ENCODE results near the gene USP3. TPM values are rescaled to one million over a fixed set of nuclear protein-coding genes. Genes with fewer than 3 reads are reported as not detected.

USP3 gene
- total and polyA plus RNA-seq, 9 of the 15 experiments (the other 6 are each of a cell fraction or from before 2014, with no cell fraction given), result 17.3 to 54.3 (median 34.8) TPM

DNA sequence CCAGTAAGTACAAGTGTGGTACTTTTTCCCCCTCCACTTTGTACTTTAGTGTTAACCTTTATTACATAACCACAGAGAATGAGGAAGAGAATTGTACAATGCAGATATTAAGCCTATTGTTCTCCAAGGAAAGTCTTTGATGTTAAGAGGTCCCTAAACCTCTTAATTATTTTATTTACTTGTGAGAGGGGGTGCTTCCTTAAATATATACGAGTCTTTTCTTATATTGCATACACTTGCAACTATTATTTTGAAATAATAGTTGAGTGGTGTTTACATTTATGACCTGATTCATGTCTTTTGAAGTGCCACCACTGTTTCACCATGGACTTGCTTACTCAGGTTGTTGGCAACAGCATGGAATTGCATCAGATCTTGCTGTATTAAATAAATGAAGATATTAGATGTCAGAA, 10.1 kb downstream of the USP3 start:
- TF ChIP-seq LEF1 (IDR thresholded peaks at IDR 0.05), result 0 out of 2 replicates have a peak, but pooled peaks have one; percentile 52
- TF ChIP-seq HIVEP1 (CRISPR knock-in tag; IDR thresholded peaks at IDR 0.05), result no peak
- no peak for TF ChIP-seq CBFB (CRISPR knock-in tag; IDR thresholded peaks at IDR 0.05)
- no peak for TF ChIP-seq CEBPG (CRISPR knock-in tag; IDR thresholded peaks at IDR 0.05)
- TF ChIP-seq CEBPG (tag; conservative IDR thresholded peaks at IDR 0.05 in 1 of 2, IDR thresholded peaks at IDR 0.05 in 1 of 2), result peak; percentile 82 to 83
- TF ChIP-seq ZBTB2 (IDR thresholded peaks at IDR 0.05), result no peak
- peak; percentile 93 for TF ChIP-seq SOX6 (IDR thresholded peaks at IDR 0.05)
- TF ChIP-seq ZNF77 (CRISPR knock-in tag; IDR thresholded peaks at IDR 0.05), result no peak
- TF ChIP-seq JUND (IDR thresholded peaks at IDR 0.05; ENCODE audit: borderline replicate concordance, low read depth, low read length), result no peak
- no peak for TF ChIP-seq JUND (tag; IDR thresholded peaks at IDR 0.05; ENCODE audit: borderline replicate concordance, low read depth, low read length)
- TF ChIP-seq PHB (CRISPR knock-in tag; IDR thresholded peaks at IDR 0.05), result no peak
- peak; percentile 65 for TF ChIP-seq CEBPB (tag; IDR thresholded peaks at IDR 0.05)
- no peak for TF ChIP-seq FOSL1 (tag; conservative IDR thresholded peaks at IDR 0.05)
- TF ChIP-seq ZNF766 (CRISPR knock-in tag; conservative IDR thresholded peaks at IDR 0.05), result no peak
- TF ChIP-seq HMG20B (CRISPR knock-in tag; IDR thresholded peaks at IDR 0.05), result no peak
- TF ChIP-seq SRSF1 (IDR thresholded peaks at IDR 0.05; ENCODE audit: low read depth, low read length), result no peak
- Histone ChIP-seq H3K9me3 (replicated peaks; ENCODE audit: control insufficient read depth, insufficient read depth, low read depth, low read length) (no peaks in the 10 kb centered on the region), H2AFZ (ENCODE audit: low read depth, low read length) (no peak overlapping the region), H3K4me3 (no peak overlapping the region), H3K79me2 (ENCODE audit: control insufficient read depth, insufficient read depth, low read length) (peaks cover 100% of the 10 kb centered on the region), H3K27me3 (ENCODE audit: control insufficient read depth in 2 of 2, insufficient read depth in 2 of 2, low read length in 2 of 2) (no peaks in the 10 kb centered on the region), H3K4me2 (ENCODE audit: insufficient read depth, low read length) (no peak overlapping the region; the same call in 1 of the 2 replicates), H3K27ac (ENCODE audit: extremely low read depth, low read depth, low read length) (no peak overlapping the region), H4K20me1 (replicated peaks; ENCODE audit: control insufficient read depth, insufficient read depth, low read length) (peaks cover 3% of the 10 kb centered on the region; the same call in 1 of the 2 replicates), H3K36me3 (ENCODE audit: control insufficient read depth, insufficient read depth, low read length) (no peaks in the 10 kb centered on the region), H3K9ac (ENCODE audit: insufficient read depth in 1 of 2, low read depth in 2 of 2, low read length in 2 of 2) (no peak overlapping the region), H3K9me1 (ENCODE audit: control insufficient read depth, insufficient read depth, low read length) (no peaks in the 10 kb centered on the region), H3K4me1 (replicated peaks in 1 of 2; ENCODE audit: control insufficient read depth in 2 of 2, insufficient read depth in 2 of 2, low read length in 2 of 2) (peaks cover 15 to 32% of the 10 kb centered on the region in 2 experiments)
- POLR2A ChIA-PET, result interaction anchor here (0.8 to 3.1 kb wide), 5 partner anchors 9 to 26 kb away, joined by 3 to 22 read pairs (median 3); partner anchors contain the start of gene USP3
- in situ Hi-C loops (cut with MboI) (no loop called here), intact Hi-C loops (cut with micrococcal nuclease) (no loop called here)
- FAIRE-seq (no peak), ATAC-seq (no peak), DNase-seq (ENCODE audit: extremely low read depth in 1 of 4, low spot score in 3 of 4) (no peak)
- WGBS (ENCODE audit: insufficient coverage, low coverage, missing lambda C conversion rate), result 13% methylated on average over 1 of the region's 1 CpG
- CTCF ChIA-PET (ENCODE audit: low intra/inter-chr PET ratio), result no interaction called here
- BruUV-seq (replicated peaks), result no TSS peak

Data from K562 (cell line).